ENCODE measurements around the gene TAC4.
A peak's percentile ranks its signal among the peaks of the same experiment; 100 is the strongest.

Gene TAC4

DNA sequence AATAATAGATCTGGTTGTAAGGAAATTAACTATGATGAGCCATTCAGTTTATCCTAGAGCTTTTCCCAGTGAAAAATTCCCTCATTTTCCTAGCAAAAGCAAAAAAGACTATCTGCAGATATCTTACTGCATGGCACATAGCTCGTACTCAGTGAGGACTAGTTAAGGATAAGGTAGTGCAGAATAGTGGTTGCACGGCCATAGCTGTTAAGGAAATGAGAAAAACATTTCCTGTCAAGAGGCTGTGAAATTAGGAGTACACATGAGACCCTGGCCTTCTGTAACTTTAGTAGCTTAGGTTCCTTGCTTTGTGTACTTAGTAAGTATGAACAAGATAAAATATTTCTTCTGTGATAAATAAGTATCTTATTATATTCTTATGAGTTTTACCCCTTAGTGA, 49.1 kb downstream of the TAC4 start:
- ChIA-PET CTCF (interaction anchor here (1.2 to 1.8 kb wide), 2 partner anchors 20 to 231 kb away, joined by 3 to 4 read pairs; no protein-coding TSS in a partner anchor), POLR2A (no interaction called here)
- DNase-seq (ENCODE audit: low read depth, low spot score), result no peak
- H3K4me3 ChIP-seq (ENCODE audit: low read depth, low read length), result no peak overlapping the region
- TF ChIP-seq, protein P1, sequence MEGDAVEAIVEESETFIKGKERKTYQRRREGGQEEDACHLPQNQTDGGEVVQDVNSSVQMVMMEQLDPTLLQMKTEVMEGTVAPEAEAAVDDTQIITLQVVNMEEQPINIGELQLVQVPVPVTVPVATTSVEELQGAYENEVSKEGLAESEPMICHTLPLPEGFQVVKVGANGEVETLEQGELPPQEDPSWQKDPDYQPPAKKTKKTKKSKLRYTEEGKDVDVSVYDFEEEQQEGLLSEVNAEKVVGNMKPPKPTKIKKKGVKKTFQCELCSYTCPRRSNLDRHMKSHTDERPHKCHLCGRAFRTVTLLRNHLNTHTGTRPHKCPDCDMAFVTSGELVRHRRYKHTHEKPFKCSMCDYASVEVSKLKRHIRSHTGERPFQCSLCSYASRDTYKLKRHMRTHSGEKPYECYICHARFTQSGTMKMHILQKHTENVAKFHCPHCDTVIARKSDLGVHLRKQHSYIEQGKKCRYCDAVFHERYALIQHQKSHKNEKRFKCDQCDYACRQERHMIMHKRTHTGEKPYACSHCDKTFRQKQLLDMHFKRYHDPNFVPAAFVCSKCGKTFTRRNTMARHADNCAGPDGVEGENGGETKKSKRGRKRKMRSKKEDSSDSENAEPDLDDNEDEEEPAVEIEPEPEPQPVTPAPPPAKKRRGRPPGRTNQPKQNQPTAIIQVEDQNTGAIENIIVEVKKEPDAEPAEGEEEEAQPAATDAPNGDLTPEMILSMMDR (IDR thresholded peaks at IDR 0.05; ENCODE audit: insufficient read depth, low read length, missing control alignments), result no peak

- H3K4me3 ChIP-seq (ENCODE audit: low read depth, low read length), result no peak overlapping the region
- ChIA-PET CTCF (interaction anchor here (1.2 to 1.8 kb wide), 3 partner anchors 9 to 231 kb away, joined by 3 to 4 read pairs (median 4); no protein-coding TSS in a partner anchor), POLR2A (no interaction called here)
- TF ChIP-seq, protein P1 (IDR thresholded peaks at IDR 0.05; ENCODE audit: insufficient read depth, low read length, missing control alignments), result no peak
- DNase-seq (ENCODE audit: low read depth, low spot score), result no peak
These were observed 49.7 kb downstream of the TAC4 start for GRCh38 chr17:49798182-49798581.

DNA sequence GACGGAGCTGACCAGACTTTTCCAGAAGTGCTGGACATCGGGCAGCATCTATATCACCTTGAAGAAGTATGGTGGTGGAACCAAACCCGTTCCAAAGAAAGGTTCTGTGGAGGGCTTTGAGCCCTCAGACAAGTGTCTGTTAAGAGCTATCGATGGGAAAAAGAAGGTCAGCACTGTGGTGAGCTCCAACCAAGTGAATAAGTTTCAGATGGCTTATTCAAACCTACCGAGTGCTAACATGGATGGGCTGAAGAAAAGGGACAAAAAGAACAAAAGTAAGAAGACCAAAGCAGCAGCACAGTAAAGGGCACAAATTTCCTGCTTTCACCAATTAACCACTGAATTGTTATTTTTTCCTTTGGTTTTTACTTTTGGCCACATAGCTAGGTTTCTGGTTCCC, 52.5 kb downstream of the TAC4 start:
- CTCF ChIA-PET, result interaction anchor here (0.8 to 1.9 kb wide), 6 partner anchors 15 to 228 kb away, joined by 3 to 5 read pairs (median 3); no protein-coding TSS in a partner anchor
- DNase-seq (ENCODE audit: low read depth, low spot score), result no peak
- TF ChIP-seq, protein P1 (IDR thresholded peaks at IDR 0.05; ENCODE audit: insufficient read depth, low read length, missing control alignments), result no peak
- no peak overlapping the region for H3K4me3 ChIP-seq (ENCODE audit: low read depth, low read length)
- POLR2A ChIA-PET, result no interaction called here

DNA sequence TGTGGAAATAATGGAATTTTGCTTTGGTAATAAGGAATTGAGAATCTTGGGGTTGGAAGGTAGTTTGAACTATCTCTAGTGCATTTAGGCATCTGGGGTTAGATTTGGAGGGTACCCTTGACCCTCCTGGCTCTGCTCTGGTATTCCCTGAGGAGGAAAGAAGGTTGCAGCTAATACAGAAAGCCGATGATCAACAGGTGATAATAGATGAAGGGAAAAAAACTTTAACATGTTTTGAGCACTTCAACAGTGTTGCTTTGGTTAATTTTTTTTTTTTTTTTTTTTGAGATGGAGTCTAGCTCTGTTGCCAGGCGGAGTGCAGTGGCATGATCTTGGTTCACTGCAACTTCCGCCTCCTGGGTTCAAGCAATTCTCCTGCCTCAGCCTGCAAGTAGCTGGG, 54.6 kb downstream of the TAC4 start:
- DNase-seq (ENCODE audit: low read depth, low spot score), result no peak
- no peak overlapping the region for H3K4me3 ChIP-seq (ENCODE audit: low read depth, low read length)
- ChIA-PET CTCF (interaction anchor here (0.9 kb wide), 1 partner anchor 12 kb away, joined by 3 read pairs; no protein-coding TSS in a partner anchor), POLR2A (interaction anchor here (0.7 kb wide), 1 partner anchor 12 kb away, joined by 3 read pairs; no protein-coding TSS in a partner anchor)
- TF ChIP-seq, protein P1 (IDR thresholded peaks at IDR 0.05; ENCODE audit: insufficient read depth, low read length, missing control alignments), result no peak

GRCh38 chr17:49789243-49789578, 58.7 kb downstream of the TAC4 start:
- TF ChIP-seq, protein P1 (IDR thresholded peaks at IDR 0.05; ENCODE audit: insufficient read depth, low read length, missing control alignments), result no peak
- ChIA-PET POLR2A (interaction anchor here (1.3 kb wide), 1 partner anchor 143 kb away, joined by 3 read pairs; no protein-coding TSS in a partner anchor), CTCF (interaction anchor here (1.4 kb wide), 1 partner anchor 219 kb away, joined by 3 read pairs; no protein-coding TSS in a partner anchor)
- peak overlapping the region; percentile 61 for H3K4me3 ChIP-seq (ENCODE audit: low read depth, low read length)
- no peak for DNase-seq (ENCODE audit: low read depth, low spot score)

DNA sequence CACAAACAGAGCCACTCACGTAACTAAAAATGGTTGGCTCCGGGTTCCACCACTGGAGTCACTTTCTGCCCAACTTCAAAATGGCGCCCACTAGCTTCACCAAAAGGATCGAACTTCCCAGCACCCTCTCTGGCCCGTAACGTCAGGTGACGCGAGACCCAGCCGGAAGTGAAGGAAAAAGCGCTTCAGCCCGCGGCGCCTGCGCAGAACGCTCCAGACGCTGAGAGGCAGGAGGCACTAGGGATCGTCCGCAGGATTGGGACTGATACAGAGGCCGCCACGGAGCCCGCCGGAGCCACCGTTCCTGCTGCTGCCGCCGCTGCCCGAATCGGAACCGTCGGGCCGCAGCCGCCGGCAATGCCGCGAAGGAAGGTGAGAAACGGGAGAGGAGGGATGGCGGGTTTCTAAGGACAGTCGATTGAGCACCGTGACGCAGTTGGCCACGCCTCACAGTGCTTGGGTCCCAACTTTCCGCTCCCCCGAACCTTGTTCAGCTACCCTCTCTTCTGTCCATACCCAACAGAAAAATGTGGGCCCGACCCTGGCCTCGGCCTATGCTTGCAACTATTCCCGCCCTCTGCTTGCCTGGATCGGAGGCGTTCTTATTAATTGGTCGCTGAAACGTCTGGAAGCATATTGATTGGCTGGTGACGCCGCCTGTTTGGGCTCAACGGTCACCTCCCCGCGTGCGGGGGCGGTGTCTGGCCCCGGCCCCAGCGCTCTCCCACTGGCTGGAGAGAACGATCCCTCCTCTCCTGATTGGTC, 59.2 kb downstream of the TAC4 start, which contains the start of gene KAT7:
Gene KAT7 (plus strand): TSS at position 204 of the 765 bp plus-strand sequence. CDS start 154 bp downstream, at position 358.
- peak within 1 kb of the TSS; percentile 100 for H3K4me3 ChIP-seq (ENCODE audit: low read depth, low read length)
- TF ChIP-seq, protein P1 (IDR thresholded peaks at IDR 0.05; ENCODE audit: insufficient read depth, low read length, missing control alignments), result no peak
- ChIA-PET POLR2A (interaction anchor here (0.7 to 1.3 kb wide), 4 partner anchors 12 to 142 kb away, joined by 3 to 5 read pairs (median 4); no protein-coding TSS in a partner anchor), CTCF (interaction anchor here (0.6 to 2.2 kb wide), 9 partner anchors 10 to 232 kb away, joined by 3 to 7 read pairs (median 4); no protein-coding TSS in a partner anchor)
- DNase-seq (ENCODE audit: low read depth, low spot score), result peak; percentile 96

Data from AG04449 (cell line).